NCI-H146 treated with DMSO at 0.1 percent for 48 hours (cell line): Measurements from ENCODE around the gene SLC25A11.
"Not testable (repeated sequence)": the region's sequence is repeated elsewhere in the genome, so short reads cannot be mapped to it uniquely, and the experiment has no call there.

Experiments
- DNase-seq: peaks from one replicate; lab custom pipeline; 2025; ENCODE audit not compliant: unreplicated experiment; lab: John Stamatoyannopoulos, UW

Gene SLC25A11

GRCh38 chr17:4920351-4921048, 19.3 kb downstream of the SLC25A11 start:
- DNase-seq, result no peak

- DNase-seq, result no peak
These were observed 20.3 kb downstream of the SLC25A11 start for GRCh38 chr17:4919511-4920047.

- not testable (repeated sequence) for DNase-seq
These were observed 25.3 kb downstream of the SLC25A11 start for GRCh38 chr17:4914551-4914950.

GRCh38 chr17:4913994-4914393, 25.9 kb downstream of the SLC25A11 start:
- no peak for DNase-seq

- peak; percentile 73 for DNase-seq
These were observed 30.9 kb downstream of the SLC25A11 start for GRCh38 chr17:4908711-4909496.

- DNase-seq, result peak; percentile 68
These were observed 31.5 kb downstream of the SLC25A11 start for GRCh38 chr17:4908301-4908700.

- not testable (repeated sequence) for DNase-seq
These were observed 33.2 kb downstream of the SLC25A11 start for GRCh38 chr17:4906642-4907041.

- DNase-seq, result peak; percentile 43
These were observed 36.6 kb downstream of the SLC25A11 start, which contains the start of gene CHRNE for GRCh38 chr17:4903051-4903818. Gene CHRNE, minus strand, starts transcription at chr17:4903098. Its CDS starts 35 bp downstream, at chr17:4903063.

GRCh38 chr17:4902540-4902939, 37.3 kb downstream of the SLC25A11 start:
- no peak for DNase-seq

GRCh38 chr17:4901648-4902344, 38.0 kb downstream of the SLC25A11 start:
- no peak for DNase-seq

- no peak for DNase-seq
These were observed 38.7 kb downstream of the SLC25A11 start for GRCh38 chr17:4901108-4901647.

GRCh38 chr17:4900231-4901107, 39.4 kb downstream of the SLC25A11 start:
- DNase-seq, result no peak

- DNase-seq, result no peak
These were observed 40.3 kb downstream of the SLC25A11 start, which contains the start of gene C17orf107 for GRCh38 chr17:4899341-4900230. Gene C17orf107, plus strand, starts transcription at chr17:4899536. Its CDS starts 227 bp downstream, at chr17:4899763.

GRCh38 chr17:4898927-4899326, 40.9 kb downstream of the SLC25A11 start:
- no peak for DNase-seq

- no peak for DNase-seq
These were observed 41.5 kb downstream of the SLC25A11 start for GRCh38 chr17:4898351-4898750.

GRCh38 chr17:4897785-4898184, 42.1 kb downstream of the SLC25A11 start:
- no peak for DNase-seq

- DNase-seq, result no peak
These were observed 42.6 kb downstream of the SLC25A11 start for GRCh38 chr17:4897198-4897687.
